ENCODE measurements around the gene SCCPDH.

SCCPDH gene

DNA sequence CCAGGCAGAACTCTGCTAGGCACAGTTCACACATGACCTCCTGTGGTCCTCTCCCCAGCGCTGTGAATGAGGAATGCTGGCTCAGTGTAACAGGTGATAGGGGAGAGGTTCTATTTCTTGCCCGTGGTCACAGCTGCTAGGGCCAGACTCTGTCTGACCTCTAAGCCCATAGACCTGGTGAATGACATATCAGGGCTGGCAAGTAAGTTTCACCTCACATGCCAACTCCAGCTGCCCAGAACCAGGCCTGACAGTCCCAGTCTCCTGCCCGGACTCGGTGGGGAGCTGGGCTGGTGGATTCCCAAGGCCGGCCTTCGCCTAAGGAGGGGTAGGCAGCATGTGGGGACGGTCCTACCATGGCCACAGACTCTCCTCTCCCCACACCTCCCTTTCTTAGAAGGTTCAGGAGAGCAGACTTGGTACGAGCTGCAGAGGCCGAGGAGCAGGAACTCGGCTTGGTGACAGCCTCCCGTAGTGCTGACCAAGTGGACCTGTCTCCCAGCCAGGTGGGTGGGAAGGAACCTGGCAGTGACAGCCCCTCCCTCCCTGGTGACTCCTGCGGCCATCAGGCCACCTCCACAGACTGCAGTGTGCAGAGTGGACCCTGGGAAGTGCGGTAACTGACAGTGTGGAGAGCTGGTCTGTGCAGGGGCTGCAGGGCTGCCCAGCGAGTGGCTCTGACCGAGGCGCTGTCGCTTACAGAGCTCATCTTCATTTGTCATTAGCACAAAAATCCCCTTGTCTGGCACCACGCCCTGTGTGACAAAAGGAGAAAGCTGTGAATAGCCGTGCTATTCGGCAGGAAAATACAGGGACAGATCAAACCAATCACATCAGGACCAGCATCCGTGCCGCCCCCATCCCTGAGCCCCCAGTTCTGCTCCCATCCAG is 74.6 kb downstream of the SCCPDH start:
- DNase-seq (ENCODE audit: low spot score) = no peak
- TF ChIP-seq, protein P1, sequence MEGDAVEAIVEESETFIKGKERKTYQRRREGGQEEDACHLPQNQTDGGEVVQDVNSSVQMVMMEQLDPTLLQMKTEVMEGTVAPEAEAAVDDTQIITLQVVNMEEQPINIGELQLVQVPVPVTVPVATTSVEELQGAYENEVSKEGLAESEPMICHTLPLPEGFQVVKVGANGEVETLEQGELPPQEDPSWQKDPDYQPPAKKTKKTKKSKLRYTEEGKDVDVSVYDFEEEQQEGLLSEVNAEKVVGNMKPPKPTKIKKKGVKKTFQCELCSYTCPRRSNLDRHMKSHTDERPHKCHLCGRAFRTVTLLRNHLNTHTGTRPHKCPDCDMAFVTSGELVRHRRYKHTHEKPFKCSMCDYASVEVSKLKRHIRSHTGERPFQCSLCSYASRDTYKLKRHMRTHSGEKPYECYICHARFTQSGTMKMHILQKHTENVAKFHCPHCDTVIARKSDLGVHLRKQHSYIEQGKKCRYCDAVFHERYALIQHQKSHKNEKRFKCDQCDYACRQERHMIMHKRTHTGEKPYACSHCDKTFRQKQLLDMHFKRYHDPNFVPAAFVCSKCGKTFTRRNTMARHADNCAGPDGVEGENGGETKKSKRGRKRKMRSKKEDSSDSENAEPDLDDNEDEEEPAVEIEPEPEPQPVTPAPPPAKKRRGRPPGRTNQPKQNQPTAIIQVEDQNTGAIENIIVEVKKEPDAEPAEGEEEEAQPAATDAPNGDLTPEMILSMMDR (IDR thresholded peaks at IDR 0.05; ENCODE audit: extremely low read depth, missing control alignments) = no peak

DNA sequence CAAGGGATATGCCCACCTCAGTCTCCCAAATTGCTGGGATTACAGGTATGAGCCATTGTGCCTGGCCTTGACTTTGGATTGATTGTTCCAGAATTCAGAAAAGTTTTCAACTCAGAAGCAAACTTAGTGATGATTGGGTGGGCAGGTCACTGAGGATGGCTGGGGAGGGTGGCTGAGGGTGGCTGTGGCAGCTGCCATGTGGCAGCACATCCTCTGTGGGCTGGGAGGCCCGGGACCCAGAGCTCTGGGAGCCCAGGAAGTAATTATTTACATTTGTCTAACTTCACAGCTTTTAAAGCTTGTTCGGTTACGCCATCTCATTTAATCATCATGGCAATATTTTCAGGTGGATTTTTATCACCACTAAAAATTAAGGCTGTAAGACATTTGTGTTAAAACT is 76.1 kb downstream of the SCCPDH start:
- DNase-seq (ENCODE audit: low spot score) = no peak
- TF ChIP-seq, protein P1 (IDR thresholded peaks at IDR 0.05; ENCODE audit: extremely low read depth, missing control alignments) = no peak

DNA sequence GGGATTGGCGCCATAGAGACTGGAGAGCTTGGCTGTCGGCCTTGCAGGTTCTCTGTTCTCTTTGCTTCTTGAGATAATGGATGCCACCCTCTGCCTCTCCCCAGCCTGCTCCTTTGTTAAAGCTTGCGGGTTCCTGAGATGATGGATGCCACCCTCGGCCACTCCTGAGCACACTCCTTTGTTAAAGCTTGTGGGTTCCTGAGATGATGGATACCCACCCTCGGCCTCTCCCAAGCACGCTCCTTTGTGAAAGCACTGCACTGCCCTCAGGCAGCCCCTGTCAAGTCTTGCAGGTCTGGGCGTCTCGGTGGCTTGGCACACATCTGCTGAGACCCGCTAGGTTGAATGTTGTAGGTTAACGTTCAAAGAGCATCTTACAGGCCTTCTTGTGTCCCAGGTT is 76.5 kb downstream of the SCCPDH start:
- no peak for DNase-seq (ENCODE audit: low spot score)
- TF ChIP-seq, protein P1 (IDR thresholded peaks at IDR 0.05; ENCODE audit: extremely low read depth, missing control alignments) = no peak

DNA sequence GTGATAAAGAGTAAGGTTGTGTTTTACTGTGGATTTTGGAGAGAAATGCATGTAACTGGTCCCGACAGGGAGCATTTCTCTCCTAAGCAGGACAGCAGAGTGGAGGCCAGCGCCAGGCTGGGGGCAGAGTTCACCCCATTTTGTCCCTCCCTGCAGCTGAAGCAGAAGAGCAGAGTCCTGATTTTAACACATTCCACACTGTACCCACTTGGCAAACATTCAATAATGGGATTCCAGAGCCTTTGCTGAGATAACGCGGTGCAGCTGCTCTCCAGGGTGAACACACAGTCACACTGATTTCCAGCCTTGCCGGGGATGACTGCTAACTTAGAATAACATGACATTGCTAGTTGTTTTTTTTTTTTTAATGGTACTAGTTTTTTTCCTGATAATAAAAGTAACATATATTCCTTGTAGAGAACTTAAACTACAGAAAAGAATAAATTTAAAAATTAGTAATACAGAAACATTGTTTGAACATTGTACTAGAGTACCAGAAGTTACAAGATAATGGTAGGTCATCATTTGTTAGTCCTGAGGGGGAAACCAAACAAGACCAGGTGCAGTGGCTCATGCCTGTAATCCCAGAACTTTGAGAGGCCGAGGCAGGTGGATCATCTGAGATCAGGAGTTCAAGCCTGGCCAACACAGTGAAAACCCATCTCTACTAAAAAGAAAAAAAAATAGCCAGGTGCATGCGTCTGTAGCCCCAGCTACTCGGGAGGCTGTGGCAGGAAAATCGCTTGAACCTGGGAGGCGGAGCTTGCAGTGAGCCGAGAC is 77.2 kb downstream of the SCCPDH start:
- no peak for DNase-seq (ENCODE audit: low spot score)
- TF ChIP-seq, protein P1 (IDR thresholded peaks at IDR 0.05; ENCODE audit: extremely low read depth, missing control alignments) = no peak

DNA sequence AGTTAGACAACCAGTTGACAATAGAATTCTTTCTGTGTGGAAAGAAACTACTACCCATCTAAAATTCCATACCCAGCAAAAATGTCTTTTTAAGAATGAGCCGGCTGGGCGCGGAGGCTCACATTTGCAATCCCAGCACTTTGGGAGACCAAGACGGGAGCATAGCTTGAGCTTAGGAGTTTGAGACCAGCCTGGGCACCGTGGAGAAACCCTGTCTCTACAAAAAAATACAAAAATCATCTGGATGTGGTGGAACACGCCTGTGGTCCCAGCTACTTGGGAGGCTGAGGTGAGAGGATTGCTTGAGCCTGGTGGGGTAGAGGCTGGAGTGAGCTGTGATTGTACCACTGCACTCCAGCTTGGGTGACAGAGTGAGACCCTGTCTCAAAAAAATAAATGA is 79.2 kb downstream of the SCCPDH start:
- TF ChIP-seq, protein P1 (IDR thresholded peaks at IDR 0.05; ENCODE audit: extremely low read depth, missing control alignments) = no peak
- DNase-seq (ENCODE audit: low spot score) = no peak

DNA sequence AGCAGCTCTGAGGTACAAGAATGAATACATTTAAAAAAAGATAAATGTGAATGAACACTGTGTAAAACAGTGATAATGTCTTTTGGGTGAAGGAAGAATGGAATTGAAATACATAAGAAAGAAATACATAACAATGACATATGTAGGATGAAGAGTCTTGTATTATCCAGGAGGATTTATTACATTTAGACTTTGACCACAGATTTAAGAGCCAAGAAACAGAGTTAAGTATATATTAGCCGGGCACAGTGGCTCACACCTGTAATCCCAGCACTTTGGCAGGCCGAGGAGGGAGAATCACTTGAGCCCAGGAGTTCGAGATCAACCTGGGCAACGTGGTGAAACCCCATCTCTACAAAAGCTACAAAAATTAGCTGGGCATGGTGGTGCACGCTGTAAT is 79.7 kb downstream of the SCCPDH start:
- TF ChIP-seq, protein P1 (IDR thresholded peaks at IDR 0.05; ENCODE audit: extremely low read depth, missing control alignments) = no peak
- DNase-seq (ENCODE audit: low spot score) = no peak

DNA sequence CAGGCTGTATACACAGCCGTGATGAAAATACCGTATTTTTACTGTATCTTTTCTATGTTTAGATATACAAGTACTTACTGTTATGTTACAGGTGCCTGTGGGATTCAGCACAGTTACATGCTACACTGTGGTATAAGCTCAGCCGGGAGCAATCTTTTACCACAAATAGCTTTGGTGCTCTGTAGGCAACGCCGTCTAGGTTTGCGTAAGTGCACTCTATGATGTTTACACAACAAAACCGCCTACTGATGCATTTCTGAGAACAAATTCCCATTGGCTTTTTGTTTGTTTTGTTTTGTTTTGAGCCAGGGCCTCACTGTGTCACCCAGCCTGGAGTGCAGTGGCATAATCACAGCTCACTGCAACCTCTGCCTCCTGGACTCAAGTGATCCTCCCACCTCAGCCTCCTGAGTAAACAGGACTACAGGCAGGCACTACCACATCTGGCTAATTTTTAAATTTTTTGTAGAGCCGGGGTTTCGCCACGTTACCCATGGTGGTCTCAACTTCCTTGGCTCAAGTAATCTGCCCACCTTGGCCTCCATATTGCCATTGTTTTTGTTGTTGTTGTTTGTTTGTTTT is 81.0 kb downstream of the SCCPDH start:
- DNase-seq (ENCODE audit: low spot score) = no peak
- TF ChIP-seq, protein P1 (IDR thresholded peaks at IDR 0.05; ENCODE audit: extremely low read depth, missing control alignments) = no peak

Measured in GM20000 (cell line).